ENCODE data around the gene DAZAP1.

- TF ChIP-seq, protein P1, sequence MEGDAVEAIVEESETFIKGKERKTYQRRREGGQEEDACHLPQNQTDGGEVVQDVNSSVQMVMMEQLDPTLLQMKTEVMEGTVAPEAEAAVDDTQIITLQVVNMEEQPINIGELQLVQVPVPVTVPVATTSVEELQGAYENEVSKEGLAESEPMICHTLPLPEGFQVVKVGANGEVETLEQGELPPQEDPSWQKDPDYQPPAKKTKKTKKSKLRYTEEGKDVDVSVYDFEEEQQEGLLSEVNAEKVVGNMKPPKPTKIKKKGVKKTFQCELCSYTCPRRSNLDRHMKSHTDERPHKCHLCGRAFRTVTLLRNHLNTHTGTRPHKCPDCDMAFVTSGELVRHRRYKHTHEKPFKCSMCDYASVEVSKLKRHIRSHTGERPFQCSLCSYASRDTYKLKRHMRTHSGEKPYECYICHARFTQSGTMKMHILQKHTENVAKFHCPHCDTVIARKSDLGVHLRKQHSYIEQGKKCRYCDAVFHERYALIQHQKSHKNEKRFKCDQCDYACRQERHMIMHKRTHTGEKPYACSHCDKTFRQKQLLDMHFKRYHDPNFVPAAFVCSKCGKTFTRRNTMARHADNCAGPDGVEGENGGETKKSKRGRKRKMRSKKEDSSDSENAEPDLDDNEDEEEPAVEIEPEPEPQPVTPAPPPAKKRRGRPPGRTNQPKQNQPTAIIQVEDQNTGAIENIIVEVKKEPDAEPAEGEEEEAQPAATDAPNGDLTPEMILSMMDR (conservative IDR thresholded peaks at IDR 0.05; ENCODE audit: low read depth, low read length) = no peak
- no peak for TF ChIP-seq EZH2 (IDR thresholded peaks at IDR 0.05; ENCODE audit: low read length, unreplicated experiment)
- TF ChIP-seq EZH2phosphoT487 (IDR thresholded peaks at IDR 0.05; ENCODE audit: borderline replicate concordance, low read length) = no peak
Measured at GRCh38 chr19:1478934-1479707, 71.7 kb downstream of the DAZAP1 start, which contains the start of gene C19orf25.
